Osteocyte (in vitro differentiated cells): Measurements from ENCODE around the gene TAGLN2. TPM values are rescaled to one million over a fixed set of nuclear protein-coding genes. Genes with fewer than 3 reads are reported as not detected.

Experiments
- DNase-seq: peaks from one replicate; pipeline ENCODE4 v3.0.0; 2021; ENCODE audit warnings: mixed read lengths; ENCODE audit not compliant: unreplicated experiment; ENCODE audit errors: extremely low spot score
- H3K27ac Mint-ChIP-seq: one replicate; pipeline ENCODE4 v1.8.0; 2021; ENCODE audit warnings: mild to moderate bottlenecking, mixed read lengths; ENCODE audit not compliant: unreplicated experiment
- H3K27me3 Mint-ChIP-seq: one replicate; pipeline ENCODE4 v1.8.0; 2021; ENCODE audit warnings: mixed read lengths; ENCODE audit not compliant: unreplicated experiment
- H3K36me3 Mint-ChIP-seq: one replicate; pipeline ENCODE4 v1.8.0; 2021; ENCODE audit warnings: mixed read lengths; ENCODE audit not compliant: unreplicated experiment
- H3K4me1 Mint-ChIP-seq: one replicate; pipeline ENCODE4 v1.8.0; 2021; ENCODE audit warnings: mixed read lengths; ENCODE audit not compliant: unreplicated experiment
- H3K4me3 Mint-ChIP-seq: one replicate; pipeline ENCODE4 v1.8.0; 2021; ENCODE audit warnings: mild to moderate bottlenecking, moderate library complexity, mixed read lengths; ENCODE audit not compliant: unreplicated experiment
- H3K9me3 Mint-ChIP-seq: one replicate; pipeline ENCODE4 v1.8.0; 2021; ENCODE audit warnings: mixed read lengths; ENCODE audit not compliant: unreplicated experiment
- CTCF ChIP-seq: fragments of 200-600 bp; sonication (generic); IDR thresholded peaks from 2 replicates; pipeline ENCODE4 v1.5.0; 2021; ENCODE audit warnings: antibody characterized with exemption, mild to moderate bottlenecking, moderate library complexity
- microRNA-seq: library from miRNA; unstranded; fragments of <30 nt; microRNA quantifications from one replicate; pipeline ENCODE4 v1.1.0, GENCODE V29; 2020; ENCODE audit not compliant: unreplicated experiment
- total RNA-seq: library from RNA; stranded (reverse); gene quantifications from 2 replicates; pipeline ENCODE4 v1.2.1, GENCODE V29; 2021

The TAGLN2 gene
- total RNA-seq, 1 donor from 2014 or later, result 169 TPM

- DNase-seq, result no peak
- no peak overlapping the region for H3K27ac Mint-ChIP-seq
- TF ChIP-seq CTCF, result no peak
- H3K4me1 Mint-ChIP-seq, result peaks cover 11% of the 10 kb centered on the region
- H3K36me3 Mint-ChIP-seq, result peaks cover 2% of the 10 kb centered on the region
- H3K9me3 Mint-ChIP-seq, result no peaks in the 10 kb centered on the region
- H3K27me3 Mint-ChIP-seq, result peaks cover 2% of the 10 kb centered on the region
- H3K4me3 Mint-ChIP-seq, result no peak overlapping the region
These were observed 55.7 kb downstream of the TAGLN2 start for GRCh38 chr1:159869607-159870006.

GRCh38 chr1:159869173-159869572 lies 56.1 kb downstream of the TAGLN2 start:
- no peak for DNase-seq
- no peak for TF ChIP-seq CTCF
- Mint-ChIP-seq H3K27ac (no peak overlapping the region), H3K36me3 (peaks cover 2% of the 10 kb centered on the region), H3K9me3 (no peaks in the 10 kb centered on the region), H3K4me1 (peaks cover 11% of the 10 kb centered on the region), H3K4me3 (no peak overlapping the region), H3K27me3 (peaks cover 2% of the 10 kb centered on the region)

GRCh38 chr1:159868766-159869165 lies 56.5 kb downstream of the TAGLN2 start:
- no peak for DNase-seq
- TF ChIP-seq CTCF, result no peak
- peaks cover 2% of the 10 kb centered on the region for H3K36me3 Mint-ChIP-seq
- H3K4me3 Mint-ChIP-seq, result no peak overlapping the region
- no peak overlapping the region for H3K27ac Mint-ChIP-seq
- H3K27me3 Mint-ChIP-seq, result peaks cover 2% of the 10 kb centered on the region
- H3K4me1 Mint-ChIP-seq, result peaks cover 11% of the 10 kb centered on the region
- no peaks in the 10 kb centered on the region for H3K9me3 Mint-ChIP-seq

Small RNA genes within 50 kb of the gene (microRNA-seq; reads per million reads assigned to microRNA genes)
- gene MIR4259, result not detected

Other genes starting within 250 kb of the TAGLN2 start
- gene CRP, start 210.9 kb downstream of the TAGLN2 start, total RNA-seq, result not detected in 2 replicates
- gene DUSP23, start 144.5 kb downstream of the TAGLN2 start, total RNA-seq, result 10.5 and 16.5 TPM in 2 replicates
- gene FCRL6, start 123.1 kb downstream of the TAGLN2 start, total RNA-seq, result not detected in 2 replicates
- not detected in 2 replicates for gene SLAMF8, start 98.6 kb downstream of the TAGLN2 start, total RNA-seq
- not detected in 2 replicates for gene VSIG8, start 62.9 kb downstream of the TAGLN2 start, total RNA-seq
- gene CFAP45, start 25.3 kb downstream of the TAGLN2 start, total RNA-seq, result 0.52 and 0.83 TPM in 2 replicates
- not detected in 2 replicates for gene IGSF9, start 20.1 kb upstream of the TAGLN2 start, total RNA-seq
- not detected in 2 replicates for gene SLAMF9, start 28.7 kb upstream of the TAGLN2 start, total RNA-seq
- 7.6 and 7.7 TPM in 2 replicates for gene PIGM, start 106.5 kb upstream of the TAGLN2 start, total RNA-seq
- not detected in 2 replicates for gene KCNJ10, start 144.7 kb upstream of the TAGLN2 start, total RNA-seq
- gene KCNJ9, start 156.0 kb upstream of the TAGLN2 start, total RNA-seq, result not detected in 2 replicates
- gene IGSF8, start 173.1 kb upstream of the TAGLN2 start, total RNA-seq, result 24.0 and 26.6 TPM in 2 replicates
- 8.2 and 8.5 TPM in 2 replicates for gene ATP1A2, start 190.3 kb upstream of the TAGLN2 start, total RNA-seq
- not detected in 2 replicates for gene ATP1A4, start 226.1 kb upstream of the TAGLN2 start, total RNA-seq